Peyer's patch (tissue), 4 donors: ENCODE measurements around the gene IFNL1. TPM values are rescaled to one million over a fixed set of nuclear protein-coding genes. Genes with fewer than 3 reads are reported as not detected.

Experiments used
- DNase-seq, 3 donors: peaks; one replicate each; pipeline ENCODE4 v3.0.0-alpha.2; 2017 to 2019
- H3K27ac ChIP-seq, 4 donors: fragments of 200-600 bp; sonication (generic); one replicate each; pipeline ENCODE4 v1.5.1; 2016 to 2019
- H3K27me3 ChIP-seq, 2 donors: fragments of 200-600 bp; sonication (generic); one replicate each; pipeline ENCODE4 v1.5.1; 2019
- H3K36me3 ChIP-seq, 3 donors: fragments of 200-600 bp; sonication (generic); one replicate each; pipeline ENCODE4 v1.5.1; 2016 to 2019
- H3K4me1 ChIP-seq, 4 donors: fragments of 200-600 bp; sonication (generic); one replicate each; pipeline ENCODE4 v1.5.1; 2016 to 2019
- H3K4me3 ChIP-seq, 4 donors: fragments of 200-600 bp; sonication (generic); 1 replicate in 3 of 4; 2 replicates in 1 of 4; pipeline ENCODE4 v1.5.1; 2016 to 2019; ENCODE audit warnings: mild to moderate bottlenecking in 1 of 4
- H3K9me3 ChIP-seq, 4 donors: fragments of 200-600 bp; sonication (generic); one replicate each; pipeline ENCODE4 v1.5.1; 2016 to 2019; ENCODE audit warnings: mild to moderate bottlenecking in 1 of 4
- POLR2A ChIP-seq, 2 donors: fragments of 450-650 bp; IDR thresholded peaks; one replicate each; pipeline ENCODE4 v1.5.1; 2017; ENCODE audit warnings: antibody characterized with exemption in 2 of 2, mild to moderate bottlenecking in 2 of 2, moderate library complexity in 2 of 2
- total RNA-seq, 4 donors: library from RNA; depleted of rRNA; stranded (reverse); fragments of >200 nt; gene quantifications; one replicate each; pipeline ENCODE4 v1.1.0, GENCODE V29; 2016
- TF ChIP-seq, protein P1 (sequence below), 6 experiments: fragments of 450-650 bp in 4 of 6; fragments of 200-600 bp in 2 of 6; sonication (generic) in 1 of 6; IDR thresholded peaks; one replicate each; pipeline ENCODE4 v1.5.1; 2017 to 2019; ENCODE audit warnings: antibody characterized with exemption in 6 of 6, mild to moderate bottlenecking in 3 of 6, moderate library complexity in 1 of 6

The IFNL1 gene
- total RNA-seq, 4 donors from 2014 or later = not detected

GRCh38 chr19:39316627-39317321, 20.6 kb downstream of the IFNL1 start:
- H3K27me3 ChIP-seq = no peaks in the 10 kb centered on the region
- no peak for DNase-seq
- peaks cover 0 to 13% (median 0%) of the 10 kb centered on the region in 4 donors for H3K4me1 ChIP-seq
- H3K4me3 ChIP-seq = no peak overlapping the region
- H3K27ac ChIP-seq = no peak overlapping the region
- no peaks in the 10 kb centered on the region for H3K9me3 ChIP-seq
- peaks cover 0 to 7% (median 0%) of the 10 kb centered on the region in 3 donors for H3K36me3 ChIP-seq
- TF ChIP-seq, protein P1, sequence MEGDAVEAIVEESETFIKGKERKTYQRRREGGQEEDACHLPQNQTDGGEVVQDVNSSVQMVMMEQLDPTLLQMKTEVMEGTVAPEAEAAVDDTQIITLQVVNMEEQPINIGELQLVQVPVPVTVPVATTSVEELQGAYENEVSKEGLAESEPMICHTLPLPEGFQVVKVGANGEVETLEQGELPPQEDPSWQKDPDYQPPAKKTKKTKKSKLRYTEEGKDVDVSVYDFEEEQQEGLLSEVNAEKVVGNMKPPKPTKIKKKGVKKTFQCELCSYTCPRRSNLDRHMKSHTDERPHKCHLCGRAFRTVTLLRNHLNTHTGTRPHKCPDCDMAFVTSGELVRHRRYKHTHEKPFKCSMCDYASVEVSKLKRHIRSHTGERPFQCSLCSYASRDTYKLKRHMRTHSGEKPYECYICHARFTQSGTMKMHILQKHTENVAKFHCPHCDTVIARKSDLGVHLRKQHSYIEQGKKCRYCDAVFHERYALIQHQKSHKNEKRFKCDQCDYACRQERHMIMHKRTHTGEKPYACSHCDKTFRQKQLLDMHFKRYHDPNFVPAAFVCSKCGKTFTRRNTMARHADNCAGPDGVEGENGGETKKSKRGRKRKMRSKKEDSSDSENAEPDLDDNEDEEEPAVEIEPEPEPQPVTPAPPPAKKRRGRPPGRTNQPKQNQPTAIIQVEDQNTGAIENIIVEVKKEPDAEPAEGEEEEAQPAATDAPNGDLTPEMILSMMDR (IDR thresholded peaks at IDR 0.05) = no peak
- TF ChIP-seq POLR2A (IDR thresholded peaks at IDR 0.05) = no peak

DNA sequence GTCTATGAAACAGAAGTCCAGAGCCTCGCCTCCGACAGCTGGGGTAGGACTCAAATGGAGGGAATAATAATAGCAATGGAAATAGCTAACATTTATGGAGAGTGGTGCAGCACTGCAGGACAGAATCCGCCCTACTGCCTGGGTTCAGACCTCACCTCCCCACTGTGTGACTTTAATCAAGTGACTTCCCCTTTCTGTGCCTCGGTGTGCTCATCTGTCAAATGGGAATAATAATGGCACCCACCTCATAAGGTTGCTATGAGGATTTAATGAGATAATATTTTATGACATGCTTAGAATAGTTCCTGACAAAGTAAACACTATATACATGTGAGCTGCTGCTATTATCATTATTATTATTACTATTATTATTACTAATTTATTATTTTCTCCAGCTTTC, 21.3 kb downstream of the IFNL1 start:
- Histone ChIP-seq H3K4me1 (peaks cover 0 to 13% (median 0%) of the 10 kb centered on the region in 4 donors), H3K9me3 (no peaks in the 10 kb centered on the region), H3K4me3 (no peak overlapping the region), H3K36me3 (peaks cover 0 to 7% (median 0%) of the 10 kb centered on the region in 3 donors), H3K27ac (no peak overlapping the region), H3K27me3 (no peaks in the 10 kb centered on the region)
- no peak for DNase-seq
- TF ChIP-seq POLR2A (IDR thresholded peaks at IDR 0.05) = no peak
- TF ChIP-seq, protein P1 (IDR thresholded peaks at IDR 0.05) = no peak

DNA sequence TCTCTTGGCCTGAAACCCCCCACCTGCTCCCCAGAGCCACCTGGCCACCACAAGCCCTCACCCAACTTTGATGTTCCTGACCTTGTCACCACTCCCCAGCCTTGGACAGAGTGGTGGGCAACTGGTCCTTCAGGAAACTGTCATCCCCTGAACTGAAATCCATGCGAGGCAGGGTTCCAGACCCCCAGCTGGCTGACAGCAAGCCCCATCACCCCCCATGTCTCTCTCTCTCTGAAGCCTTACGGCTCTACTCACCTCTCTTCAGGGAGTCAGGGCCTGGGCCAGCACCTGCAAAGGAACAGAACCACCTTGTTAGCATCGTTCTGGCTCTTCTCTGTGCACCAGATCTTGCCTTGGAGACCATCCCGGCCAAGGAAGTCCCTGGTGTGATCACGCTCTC, 21.9 kb downstream of the IFNL1 start:
- no peak overlapping the region for H3K4me3 ChIP-seq
- peaks cover 0 to 13% (median 0%) of the 10 kb centered on the region in 4 donors for H3K4me1 ChIP-seq
- peaks cover 0 to 7% (median 0%) of the 10 kb centered on the region in 3 donors for H3K36me3 ChIP-seq
- no peaks in the 10 kb centered on the region for H3K27me3 ChIP-seq
- no peak for DNase-seq
- no peak overlapping the region for H3K27ac ChIP-seq
- no peaks in the 10 kb centered on the region for H3K9me3 ChIP-seq
- TF ChIP-seq POLR2A (IDR thresholded peaks at IDR 0.05) = no peak
- TF ChIP-seq, protein P1 (IDR thresholded peaks at IDR 0.05) = no peak

- Histone ChIP-seq H3K27ac (no peak overlapping the region), H3K36me3 (peaks cover 0 to 7% (median 0%) of the 10 kb centered on the region in 3 donors), H3K27me3 (no peaks in the 10 kb centered on the region), H3K4me3 (no peak overlapping the region), H3K4me1 (peaks cover 0 to 13% (median 0%) of the 10 kb centered on the region in 4 donors), H3K9me3 (no peaks in the 10 kb centered on the region)
- no peak for DNase-seq
- TF ChIP-seq, protein P1 (IDR thresholded peaks at IDR 0.05) = no peak
- no peak for TF ChIP-seq POLR2A (IDR thresholded peaks at IDR 0.05)
These were observed 22.5 kb downstream of the IFNL1 start for GRCh38 chr19:39318690-39319089.

GRCh38 chr19:39319098-39319891, 23.1 kb downstream of the IFNL1 start:
- Histone ChIP-seq H3K4me3 (peak overlapping the region in 1 of 4 donors; percentile 56), H3K9me3 (no peaks in the 10 kb centered on the region), H3K4me1 (peaks cover 0 to 13% (median 0%) of the 10 kb centered on the region in 4 donors), H3K27ac (no peak overlapping the region), H3K27me3 (no peaks in the 10 kb centered on the region), H3K36me3 (peaks cover 0 to 7% (median 0%) of the 10 kb centered on the region in 3 donors)
- TF ChIP-seq, protein P1 (IDR thresholded peaks at IDR 0.05) = no peak
- no peak for TF ChIP-seq POLR2A (IDR thresholded peaks at IDR 0.05)
- DNase-seq = no peak
